Keratinocyte (primary cell): Measurements from ENCODE around the gene VPS11. TPM values are rescaled to one million over a fixed set of nuclear protein-coding genes. Genes with fewer than 3 reads are reported as not detected.
A peak's percentile ranks its signal among the peaks of the same experiment; 100 is the strongest.

ENCODE experiments used
- DNase-seq: peaks from one replicate; pipeline ENCODE4 v3.0.0-alpha.2; 2011; ENCODE audit warnings: low read depth, missing footprints, low spot score
- FAIRE-seq: peaks from 2 replicates; lab custom pipeline; 2011; peaks lifted over from hg19 to GRCh38; lab: Jason Lieb, UNC
- H2AFZ ChIP-seq: 2 replicates; pipeline ENCODE4 v1.6.0; 2012; ENCODE audit warnings: low read length, control low read depth, inconsistent platforms; ENCODE audit not compliant: control insufficient read depth
- H3K27ac ChIP-seq: 2 replicates; pipeline ENCODE4 v1.5.1; 2011; ENCODE audit warnings: low read length; ENCODE audit not compliant: control insufficient read depth, insufficient read depth
- H3K27me3 ChIP-seq: 3 replicates; pipeline ENCODE4 v1.6.0; 2011; ENCODE audit warnings: low read length; ENCODE audit not compliant: control insufficient read depth, insufficient read depth; ENCODE audit errors: extremely low read depth
- H3K36me3 ChIP-seq, 2 experiments: 2 replicates in 1 of 2; 3 replicates in 1 of 2; pipeline ENCODE4 v1.5.1; 2011; ENCODE audit warnings: low read length in 2 of 2, mild to moderate bottlenecking in 1 of 2; ENCODE audit not compliant: control insufficient read depth in 2 of 2, insufficient read depth in 2 of 2; ENCODE audit errors: extremely low read depth in 1 of 2
- H3K4me1 ChIP-seq: 3 replicates; pipeline ENCODE4 v1.5.1; 2011; ENCODE audit warnings: low read length; ENCODE audit not compliant: control insufficient read depth, insufficient read depth; ENCODE audit errors: extremely low read depth
- H3K4me2 ChIP-seq: 3 replicates; pipeline ENCODE4 v1.6.0; 2011; ENCODE audit warnings: low read depth, low read length; ENCODE audit not compliant: control insufficient read depth, insufficient read depth; ENCODE audit errors: extremely low read depth
- H3K4me3 ChIP-seq, 3 experiments: fragments of 200-600 bp in 1 of 3; sonication (generic) in 1 of 3; 2 replicates in 2 of 3; 3 replicates in 1 of 3; pipeline ENCODE4 v1.5.1; 2011 to 2016; ENCODE audit warnings: low read length in 3 of 3, mild to moderate bottlenecking in 3 of 3, control low read depth in 2 of 3, inconsistent platforms in 1 of 3, low read depth in 1 of 3, mixed read lengths in 1 of 3, mixed run types in 1 of 3, moderate library complexity in 1 of 3; ENCODE audit not compliant: control insufficient read depth in 2 of 3, insufficient read depth in 2 of 3; ENCODE audit errors: extremely low read depth in 1 of 3
- H3K79me2 ChIP-seq: 2 replicates; pipeline ENCODE4 v1.6.0; 2012; ENCODE audit warnings: low read length; ENCODE audit not compliant: control insufficient read depth, insufficient read depth
- H3K9ac ChIP-seq: 3 replicates; pipeline ENCODE4 v1.6.0; 2011; ENCODE audit warnings: low read length; ENCODE audit not compliant: control insufficient read depth, insufficient read depth; ENCODE audit errors: extremely low read depth
- H3K9me1 ChIP-seq: 3 replicates; pipeline ENCODE4 v1.6.0; 2011; ENCODE audit warnings: low read length; ENCODE audit not compliant: control insufficient read depth, insufficient read depth; ENCODE audit errors: extremely low read depth
- H3K9me3 ChIP-seq: 2 replicates; pipeline ENCODE4 v1.5.1; 2012; ENCODE audit warnings: low read depth, low read length; ENCODE audit not compliant: control insufficient read depth
- H4K20me1 ChIP-seq: 3 replicates; pipeline ENCODE4 v1.6.0; 2011; ENCODE audit warnings: low read length; ENCODE audit not compliant: control insufficient read depth, insufficient read depth; ENCODE audit errors: extremely low read depth
- CTCF ChIP-seq, 3 experiments: IDR thresholded peaks in 1 of 3; conservative IDR thresholded peaks in 1 of 3; optimal IDR thresholded peaks in 1 of 3; 2 replicates in 2 of 3; 3 replicates in 1 of 3; pipeline versions ENCODE3 to v1.5.1; 2011; ENCODE audit warnings: low read length in 3 of 3, mild to moderate bottlenecking in 3 of 3, moderate library complexity in 2 of 3, control low read depth in 1 of 3, inconsistent platforms in 1 of 3; ENCODE audit not compliant: insufficient read depth in 2 of 3; ENCODE audit errors: extremely low read depth in 1 of 3
- EZH2 ChIP-seq: IDR thresholded peaks from one replicate; pipeline ENCODE4 v1.6.1; 2012; ENCODE audit warnings: inconsistent platforms, mild to moderate bottlenecking, low read length, moderate library complexity
- dilution Hi-C: fragments of 300-500 bp; cut with MboI; formaldehyde crosslinking; loops from one replicate; pipeline ENCODE4 v1.7.0; 2020; ENCODE audit warnings: low sequenced_read_pairs; ENCODE audit not compliant: extremely low pct_ligation_motif_present
- polyA plus RNA-seq, 5 experiments: library from polyadenylated mRNA; depleted of rRNA in 3 of 5; stranded (reverse) in 3 of 5; stranded (forward) in 1 of 5; unstranded in 1 of 5; fragments of >200 nt; gene quantifications; 1 replicate in 1 of 5; 2 replicates in 3 of 5; 3 replicates in 1 of 5; pipeline versions ENCODE4 v1.2.1 to v1.2.3, GENCODE V29; 2011 to 2012; ENCODE audit warnings: missing spikeins in 2 of 5, low read depth in 1 of 5, low replicate concordance in 1 of 5

Gene VPS11
- polyA plus RNA-seq, 1 donor (not counting 4 experiments of a cell fraction or from before 2014, with no cell fraction given): 12.1 TPM

- H3K4me3 ChIP-seq: no peak overlapping the region
- peaks cover 8% of the 10 kb centered on the region for H3K9me1 ChIP-seq
- H3K9me3 ChIP-seq: no peaks in the 10 kb centered on the region
- FAIRE-seq (no peak), DNase-seq (no peak)
- H3K4me1 ChIP-seq: peaks cover 23% of the 10 kb centered on the region
- no peak for TF ChIP-seq EZH2
- TF ChIP-seq CTCF (optimal IDR thresholded peaks at IDR 0.05 in 1 of 3, IDR thresholded peaks at IDR 0.05 in 1 of 3, conservative IDR thresholded peaks at IDR 0.05 in 1 of 3; ENCODE audit: extremely low read depth in 1 of 3, insufficient read depth in 2 of 3, low read length in 3 of 3): no peak
- H3K27me3 ChIP-seq: no peaks in the 10 kb centered on the region
- no peak overlapping the region for H3K9ac ChIP-seq
- H3K36me3 ChIP-seq: peaks cover 7 to 11% of the 10 kb centered on the region in 2 experiments
- H4K20me1 ChIP-seq: no peaks in the 10 kb centered on the region
- dilution Hi-C loops: no loop called here
- H3K4me2 ChIP-seq: peak overlapping the region; percentile 95
- no peak overlapping the region for H3K27ac ChIP-seq
- no peak overlapping the region for H2AFZ ChIP-seq
- peaks cover 10% of the 10 kb centered on the region for H3K79me2 ChIP-seq
Measured at GRCh38 chr11:119108857-119109221, 41.2 kb downstream of the VPS11 start.

GRCh38 chr11:119109843-119110242 is 42.2 kb downstream of the VPS11 start:
- TF ChIP-seq EZH2 (no peak), CTCF (optimal IDR thresholded peaks at IDR 0.05 in 1 of 3, IDR thresholded peaks at IDR 0.05 in 1 of 3, conservative IDR thresholded peaks at IDR 0.05 in 1 of 3; ENCODE audit: extremely low read depth in 1 of 3, insufficient read depth in 2 of 3, low read length in 3 of 3) (no peak)
- Histone ChIP-seq H3K4me1 (peaks cover 23% of the 10 kb centered on the region), H3K4me3 (no peak overlapping the region), H3K9me1 (peaks cover 8% of the 10 kb centered on the region), H3K27me3 (no peaks in the 10 kb centered on the region), H2AFZ (no peak overlapping the region), H3K79me2 (peaks cover 10% of the 10 kb centered on the region), H3K9me3 (no peaks in the 10 kb centered on the region), H3K4me2 (no peak overlapping the region), H4K20me1 (no peaks in the 10 kb centered on the region), H3K36me3 (peaks cover 7 to 15% of the 10 kb centered on the region in 2 experiments), H3K9ac (no peak overlapping the region), H3K27ac (no peak overlapping the region)
- dilution Hi-C loops: no loop called here
- FAIRE-seq: no peak
- DNase-seq: no peak
